IPS DF 19.7 (cell line): ENCODE results near the gene UBE4A.

Experiments
- DNase-seq: peaks from one replicate; pipeline ENCODE4 v3.0.0-alpha.2; 2013; ENCODE audit warnings: low read depth, low spot score

UBE4A gene, protein sequence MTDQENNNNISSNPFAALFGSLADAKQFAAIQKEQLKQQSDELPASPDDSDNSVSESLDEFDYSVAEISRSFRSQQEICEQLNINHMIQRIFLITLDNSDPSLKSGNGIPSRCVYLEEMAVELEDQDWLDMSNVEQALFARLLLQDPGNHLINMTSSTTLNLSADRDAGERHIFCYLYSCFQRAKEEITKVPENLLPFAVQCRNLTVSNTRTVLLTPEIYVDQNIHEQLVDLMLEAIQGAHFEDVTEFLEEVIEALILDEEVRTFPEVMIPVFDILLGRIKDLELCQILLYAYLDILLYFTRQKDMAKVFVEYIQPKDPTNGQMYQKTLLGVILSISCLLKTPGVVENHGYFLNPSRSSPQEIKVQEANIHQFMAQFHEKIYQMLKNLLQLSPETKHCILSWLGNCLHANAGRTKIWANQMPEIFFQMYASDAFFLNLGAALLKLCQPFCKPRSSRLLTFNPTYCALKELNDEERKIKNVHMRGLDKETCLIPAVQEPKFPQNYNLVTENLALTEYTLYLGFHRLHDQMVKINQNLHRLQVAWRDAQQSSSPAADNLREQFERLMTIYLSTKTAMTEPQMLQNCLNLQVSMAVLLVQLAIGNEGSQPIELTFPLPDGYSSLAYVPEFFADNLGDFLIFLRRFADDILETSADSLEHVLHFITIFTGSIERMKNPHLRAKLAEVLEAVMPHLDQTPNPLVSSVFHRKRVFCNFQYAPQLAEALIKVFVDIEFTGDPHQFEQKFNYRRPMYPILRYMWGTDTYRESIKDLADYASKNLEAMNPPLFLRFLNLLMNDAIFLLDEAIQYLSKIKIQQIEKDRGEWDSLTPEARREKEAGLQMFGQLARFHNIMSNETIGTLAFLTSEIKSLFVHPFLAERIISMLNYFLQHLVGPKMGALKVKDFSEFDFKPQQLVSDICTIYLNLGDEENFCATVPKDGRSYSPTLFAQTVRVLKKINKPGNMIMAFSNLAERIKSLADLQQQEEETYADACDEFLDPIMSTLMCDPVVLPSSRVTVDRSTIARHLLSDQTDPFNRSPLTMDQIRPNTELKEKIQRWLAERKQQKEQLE

DNA sequence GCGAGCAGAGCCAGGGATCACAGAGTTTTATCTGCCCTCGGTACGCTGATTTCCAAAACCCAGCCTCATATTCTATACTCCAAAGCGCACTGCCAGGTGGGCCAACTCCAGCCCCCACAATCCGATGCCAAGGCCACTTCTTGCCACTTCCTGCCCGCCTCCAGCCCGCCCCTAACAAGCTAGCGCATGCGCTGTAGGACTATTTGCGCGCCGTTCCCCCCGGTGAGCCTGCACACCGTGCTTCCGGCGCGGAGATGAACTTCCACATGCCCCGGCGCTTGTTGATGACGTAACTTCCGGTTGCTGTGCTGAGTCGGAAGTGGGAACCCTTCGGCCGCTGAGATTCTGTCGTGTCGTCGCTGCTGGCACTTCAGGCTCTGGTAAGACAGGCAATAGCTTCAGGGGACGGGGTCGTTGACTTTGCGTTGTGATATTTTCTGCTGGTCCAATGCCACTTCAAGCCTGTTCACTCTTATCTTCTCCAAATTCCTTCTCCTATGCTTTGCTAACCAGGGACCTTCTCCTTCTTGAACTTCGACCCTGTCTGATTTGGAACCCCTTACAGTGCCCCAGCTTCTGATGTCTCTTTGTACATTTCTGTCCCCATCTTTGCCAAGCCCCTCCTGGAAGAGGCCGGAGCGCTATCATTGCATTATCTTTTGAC, at the start of gene UBE4A:
Gene UBE4A, plus strand, starts transcription at position 306 of the 664 bp plus-strand sequence. CDS start 5,481 bp downstream, outside the sequence.
- peak; percentile 92 for DNase-seq

DNA sequence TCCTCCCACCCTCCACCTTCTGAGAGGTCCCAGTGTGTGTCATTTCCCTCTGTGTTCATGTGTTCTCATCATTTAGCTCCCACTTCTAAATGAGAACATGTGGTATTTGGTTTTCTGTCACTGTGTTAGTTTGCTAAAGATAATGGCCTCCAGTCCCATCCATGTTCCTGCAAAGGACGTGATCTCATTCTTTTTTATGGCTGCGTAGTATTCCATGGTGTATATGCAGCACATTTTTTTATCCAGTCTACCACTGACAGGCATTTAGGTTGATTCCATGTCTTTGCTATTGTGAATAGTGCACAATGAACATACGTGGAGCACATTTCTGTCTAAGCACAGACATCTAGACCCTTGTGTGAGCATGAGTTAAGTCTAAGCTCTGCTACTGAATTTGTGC, 49.1 kb upstream of the UBE4A start:
- no peak for DNase-seq

DNA sequence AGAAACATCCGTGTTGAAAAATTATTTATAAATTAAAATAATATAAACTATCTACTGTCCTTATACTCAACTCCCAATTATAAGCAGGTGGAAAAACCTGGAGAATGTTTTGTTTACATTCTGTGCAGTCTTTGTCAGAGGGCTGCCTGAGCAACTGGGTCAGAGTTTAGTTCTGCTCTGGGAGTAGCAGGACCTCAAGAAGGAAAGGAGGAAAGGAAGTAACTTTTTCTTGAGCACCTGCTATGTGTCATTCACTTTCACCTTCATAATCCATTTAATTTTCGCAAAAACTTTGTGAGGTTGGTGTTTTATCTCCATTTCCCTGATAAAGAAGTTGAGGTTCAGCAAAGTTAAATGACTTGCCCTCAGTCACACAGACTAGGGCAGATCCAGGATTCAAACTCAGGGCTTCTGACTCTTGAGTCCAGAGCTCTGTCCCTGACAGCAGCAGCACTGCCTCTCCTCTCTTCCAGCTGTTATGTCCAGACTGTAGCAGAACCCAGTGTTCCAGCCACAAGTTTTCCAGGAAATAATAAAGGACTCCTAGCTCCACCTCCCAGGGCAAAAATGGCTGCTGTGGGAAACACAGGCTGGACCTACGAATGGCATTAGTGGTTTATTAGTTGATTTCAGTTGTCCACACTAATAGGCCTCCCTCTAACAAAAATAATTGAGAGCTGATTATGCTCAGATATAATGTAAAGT, 48.5 kb upstream of the UBE4A start:
- no peak for DNase-seq

DNA sequence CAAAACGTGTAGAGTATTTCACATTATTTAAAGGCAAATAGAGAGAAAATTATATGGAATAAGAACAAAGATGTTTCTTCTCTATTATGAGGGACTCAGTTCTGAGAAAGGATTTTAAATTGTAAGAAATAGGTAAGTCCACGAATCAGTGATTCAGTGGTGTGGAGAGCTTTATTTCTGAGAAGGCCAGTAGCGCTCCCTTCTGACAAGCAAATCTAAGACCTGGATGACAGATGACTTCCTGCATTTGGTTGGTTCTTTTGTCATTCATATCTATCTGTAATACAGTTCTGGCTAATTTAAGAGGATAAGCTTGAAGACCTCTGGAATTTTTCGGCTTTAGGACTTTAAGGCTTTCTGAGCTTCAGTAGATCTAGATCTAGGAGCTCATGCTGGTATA, 47.9 kb upstream of the UBE4A start:
- DNase-seq: no peak

DNA sequence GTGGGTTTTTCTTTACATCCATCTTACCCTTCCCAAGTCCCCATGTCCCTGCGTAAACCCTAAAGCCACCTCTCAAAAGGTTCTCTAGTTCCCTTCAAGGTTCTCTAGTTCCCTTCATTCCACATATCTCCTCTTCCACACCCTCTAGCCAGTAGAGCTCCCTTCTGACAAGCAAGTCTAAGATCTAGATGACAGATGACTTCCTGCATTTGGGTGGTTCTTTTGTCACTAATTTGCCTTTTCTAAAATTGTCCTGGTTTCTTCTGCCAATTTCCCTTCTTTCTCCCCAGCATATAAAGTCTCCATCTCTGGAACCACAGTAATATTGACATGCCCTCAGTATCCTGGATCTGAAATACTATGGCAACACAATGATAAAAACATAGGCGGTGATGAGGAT, 47.1 kb upstream of the UBE4A start:
- DNase-seq: no peak

DNA sequence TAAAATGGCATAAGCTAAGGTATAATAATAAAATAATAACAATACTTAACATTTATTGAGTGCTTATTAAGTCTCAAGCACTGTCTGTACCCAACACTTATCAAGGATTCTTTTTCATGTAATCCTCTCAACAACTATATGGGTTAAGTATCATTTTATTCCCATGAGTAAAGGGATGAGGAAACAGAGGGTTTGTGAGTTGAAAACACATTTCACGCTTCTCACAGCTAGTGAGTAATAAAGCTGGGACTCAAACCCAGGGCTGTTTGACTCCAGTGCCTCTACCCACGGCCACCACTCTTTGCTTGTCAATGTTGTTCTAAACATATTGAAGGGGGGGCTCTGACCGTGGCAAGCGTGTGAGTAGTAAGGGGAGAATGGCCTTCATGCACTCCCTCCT, 46.2 kb upstream of the UBE4A start:
- DNase-seq: no peak

DNA sequence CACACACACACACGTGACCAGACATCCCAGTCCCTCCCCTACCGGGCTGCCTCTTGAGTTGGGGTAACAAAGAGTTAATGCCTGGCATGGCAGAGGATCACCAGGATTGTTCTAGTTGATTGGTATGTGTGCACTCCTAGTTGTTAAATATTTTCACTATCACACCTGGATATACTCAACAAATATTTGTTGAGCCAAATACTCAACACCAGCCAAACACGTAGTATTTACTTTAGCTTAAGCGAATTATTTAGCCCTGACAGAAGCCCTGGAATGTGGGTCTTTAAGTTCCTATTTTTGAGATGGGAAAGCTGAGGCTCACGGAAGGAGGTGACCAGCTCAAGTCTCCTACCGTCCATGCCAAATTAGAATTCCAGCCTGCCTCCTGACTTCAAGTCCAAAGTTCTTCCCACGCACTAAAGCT, 44.4 kb upstream of the UBE4A start:
- DNase-seq: no peak

DNA sequence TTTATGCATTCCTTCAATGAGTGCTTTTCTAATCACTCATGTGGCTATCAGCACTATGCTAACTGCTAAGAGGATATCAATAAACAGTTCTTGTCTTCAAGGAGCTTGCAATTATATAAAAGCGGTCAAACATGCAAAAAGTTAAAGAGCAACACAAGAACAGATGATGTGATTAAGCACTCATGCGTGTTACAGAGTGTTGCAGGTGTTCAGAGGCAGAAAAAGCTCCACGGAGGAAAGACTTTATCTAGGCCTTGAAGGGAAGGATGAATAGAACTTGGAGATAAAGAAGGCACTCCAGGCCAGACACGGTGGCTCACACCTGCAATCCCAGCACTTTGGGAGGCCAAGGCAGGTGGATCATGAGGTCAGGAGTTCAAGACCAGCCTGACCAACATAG, 41.3 kb upstream of the UBE4A start:
- DNase-seq: no peak

DNA sequence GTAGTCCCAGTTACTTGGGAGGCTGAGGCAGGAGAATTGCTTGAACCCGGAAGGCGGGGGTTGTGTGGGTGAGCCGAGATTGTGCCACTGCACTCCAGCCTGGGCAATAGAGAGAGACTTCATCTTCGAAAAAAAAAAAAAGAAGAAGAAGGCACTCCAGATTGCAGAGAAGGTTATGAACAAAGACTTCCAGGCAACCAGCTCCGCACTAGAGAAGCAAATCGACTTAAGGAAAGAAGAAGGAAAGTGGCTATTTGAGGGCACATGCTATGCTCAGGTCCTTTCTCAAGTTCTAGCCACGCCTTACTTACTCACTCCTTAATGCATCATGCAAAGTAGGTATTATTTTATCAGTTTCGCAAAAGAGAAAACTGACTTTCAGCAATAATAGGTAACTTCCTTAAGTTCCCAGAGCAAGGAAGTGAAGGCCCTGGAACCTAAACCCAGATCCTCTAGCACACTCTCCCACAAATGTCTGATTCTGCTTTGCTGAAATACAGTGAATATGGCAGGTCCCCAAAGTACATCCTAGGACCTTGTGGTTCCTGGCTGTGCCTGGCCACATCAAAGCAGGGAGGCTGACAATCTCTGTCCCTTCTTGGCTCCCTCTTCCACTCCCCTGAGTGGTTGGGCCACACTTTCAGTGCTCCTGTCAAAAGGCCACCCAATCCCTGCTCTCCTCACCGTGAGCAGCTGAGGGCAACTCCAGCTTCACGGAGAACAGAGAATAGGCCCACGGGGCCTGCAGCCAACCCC, 40.6 kb upstream of the UBE4A start:
- DNase-seq: no peak

DNA sequence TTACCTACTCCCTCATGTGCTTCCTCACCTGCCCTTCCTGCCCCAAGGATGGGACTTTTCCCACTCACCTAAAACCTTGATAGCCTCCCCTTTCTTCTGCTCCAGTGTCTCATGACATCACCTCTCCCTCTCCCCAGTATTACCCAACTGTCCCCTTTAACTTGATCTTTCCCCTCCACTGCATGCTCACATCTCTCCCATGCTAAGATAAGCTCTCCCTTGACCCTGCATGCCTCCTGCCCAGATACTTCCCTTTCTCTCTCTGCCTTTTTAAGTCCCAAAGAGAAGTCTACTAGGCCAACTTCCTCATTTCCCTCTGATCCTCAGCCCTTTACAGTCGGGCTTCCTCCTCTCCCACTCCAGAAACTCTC, 40.1 kb upstream of the UBE4A start:
- no peak for DNase-seq

DNA sequence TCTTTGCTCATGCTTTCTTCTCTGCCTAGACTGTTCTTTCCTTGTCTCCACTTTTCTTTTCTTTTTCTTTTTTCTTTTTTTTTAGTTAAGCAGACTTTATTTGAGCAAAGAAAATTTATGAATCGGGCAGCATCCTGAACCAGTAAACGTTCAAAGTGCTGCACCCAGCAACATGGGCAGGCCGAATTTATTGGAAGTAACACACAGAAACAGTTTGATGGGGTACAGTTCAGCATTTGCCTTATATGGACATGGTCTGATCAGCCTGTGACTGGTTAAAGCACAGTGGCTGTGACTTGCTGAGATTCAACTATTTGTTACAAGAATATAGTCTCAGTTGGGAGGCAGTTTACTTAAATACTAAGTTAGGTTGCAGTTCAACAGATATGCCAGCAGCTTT, 38.9 kb upstream of the UBE4A start:
- DNase-seq: no peak

DNA sequence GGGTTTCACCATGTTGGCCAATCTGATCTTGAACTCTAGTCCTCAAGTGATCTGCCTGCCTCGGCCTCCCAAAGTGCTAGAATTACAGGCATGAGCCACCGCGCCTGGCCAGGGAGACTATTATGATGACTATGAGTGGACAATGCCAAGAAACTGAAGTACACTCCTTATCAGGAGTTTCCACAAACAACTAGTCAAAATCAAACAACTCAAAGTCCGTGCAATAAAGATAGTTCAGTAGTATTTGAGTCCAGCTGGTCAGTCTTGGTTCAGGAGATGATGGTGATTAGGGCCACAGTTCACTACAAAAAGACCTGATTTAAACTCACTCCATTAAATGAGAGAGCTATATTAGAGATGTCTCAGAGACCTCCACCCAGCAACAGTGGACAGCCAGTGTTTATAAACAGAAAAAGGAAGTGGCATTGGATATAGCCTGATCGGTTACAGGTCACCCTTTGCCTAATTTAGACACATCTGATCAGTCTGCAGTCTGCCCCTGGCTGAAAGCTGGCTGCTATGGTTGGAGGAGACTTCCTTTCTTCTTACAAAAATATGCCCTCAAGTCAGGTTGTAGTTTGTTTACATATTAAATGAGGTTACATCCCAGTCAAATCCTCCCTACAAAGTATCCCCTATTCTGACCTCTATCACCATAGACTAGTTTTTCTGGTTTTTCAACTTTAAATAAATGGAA, 37.9 kb upstream of the UBE4A start:
- no peak for DNase-seq

DNA sequence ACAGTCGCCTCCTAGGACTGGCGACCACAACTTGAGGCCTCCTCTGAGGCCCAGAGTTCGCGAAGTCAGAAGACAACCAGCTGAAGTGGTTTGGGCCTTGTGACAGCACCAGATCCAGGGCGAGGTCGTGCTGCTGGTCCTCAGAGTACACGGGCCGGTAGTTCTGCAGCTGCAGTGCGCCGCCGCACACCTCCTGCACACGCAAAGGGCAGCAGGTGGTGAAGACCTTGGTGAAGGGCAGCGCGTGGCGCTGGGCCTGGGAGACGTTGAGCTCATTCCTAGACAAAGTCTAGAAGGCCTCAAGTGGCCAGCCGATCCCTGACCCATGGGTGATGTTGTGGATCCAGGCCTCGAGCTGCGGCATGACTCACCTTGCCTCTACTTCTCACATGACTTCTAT, 36.7 kb upstream of the UBE4A start:
- DNase-seq: no peak

DNA sequence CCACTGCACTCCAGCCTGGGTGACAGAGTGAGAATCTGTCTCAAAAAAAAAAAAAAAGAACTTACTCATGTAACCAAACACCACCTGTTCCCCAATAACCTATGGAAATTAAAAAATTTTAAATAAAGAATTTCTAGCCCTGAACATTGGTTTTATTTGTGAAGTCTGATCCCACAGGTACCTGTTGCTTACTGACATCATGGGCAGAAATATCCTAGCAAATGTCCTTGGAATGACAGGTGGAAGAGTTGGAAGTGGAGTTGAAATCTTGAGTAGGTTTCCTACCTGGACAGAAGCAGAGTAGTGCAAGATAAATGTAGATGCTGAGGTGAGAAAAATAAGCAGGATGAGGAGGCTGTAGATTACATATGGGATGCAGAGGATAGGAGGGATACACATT, 34.1 kb upstream of the UBE4A start:
- DNase-seq: no peak

DNA sequence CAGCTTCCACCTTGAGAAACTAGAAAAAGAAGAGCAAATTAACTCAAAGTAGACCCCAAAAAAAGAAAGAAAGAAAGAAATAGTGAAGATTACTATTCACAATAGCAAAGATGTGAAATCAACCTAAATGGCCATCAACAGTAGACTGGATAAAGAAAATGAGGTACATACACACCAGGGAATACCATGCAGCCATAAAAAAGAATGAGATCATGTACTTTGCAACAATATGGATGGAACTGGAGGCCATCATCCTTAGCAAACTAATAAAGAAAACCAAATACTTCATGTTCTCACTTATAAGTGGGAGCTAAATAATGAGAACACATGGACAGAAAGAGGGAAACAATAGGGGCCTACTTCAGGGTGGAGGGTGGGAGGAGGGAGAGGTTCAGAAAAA, 30.7 kb upstream of the UBE4A start:
- no peak for DNase-seq

DNA sequence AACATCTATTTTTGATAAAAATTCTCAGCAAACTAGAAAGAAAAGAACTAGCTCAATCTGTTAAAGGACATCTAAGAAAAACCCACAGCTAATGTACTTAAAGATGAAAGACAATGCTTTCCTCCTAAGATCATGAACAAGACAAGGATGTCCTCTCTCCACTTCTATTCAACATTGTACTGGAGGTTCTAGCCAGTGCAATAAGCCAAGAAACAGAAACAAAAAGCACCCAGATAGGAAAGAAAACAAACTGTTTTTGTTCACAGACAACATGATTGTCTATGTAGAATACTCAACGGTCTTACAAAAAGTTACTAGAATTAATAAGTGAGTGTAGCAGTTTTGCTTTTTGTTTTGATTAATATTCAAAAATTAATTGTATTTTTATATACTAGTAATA, 24.7 kb upstream of the UBE4A start:
- no peak for DNase-seq

DNA sequence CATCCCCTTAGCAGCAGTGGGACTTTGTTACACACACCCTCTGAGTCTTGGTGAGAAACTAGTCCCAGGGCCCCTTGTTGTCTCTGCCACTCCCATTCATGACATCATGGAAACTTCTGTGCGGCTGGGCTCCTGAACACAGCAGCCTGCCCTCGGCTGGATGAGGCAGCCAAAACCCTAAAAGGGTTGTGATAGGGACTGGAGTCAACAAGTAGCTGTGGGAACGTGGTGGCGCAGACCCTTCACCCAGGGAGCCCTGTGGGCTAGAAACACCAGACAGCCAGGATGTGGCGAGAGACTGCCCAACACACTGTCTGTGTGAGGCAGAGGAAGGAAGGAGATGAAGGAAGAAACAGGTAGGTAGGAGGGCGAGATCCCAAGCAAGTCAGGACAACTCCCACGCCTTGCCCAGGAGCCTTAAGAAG, 20.8 kb upstream of the UBE4A start:
- no peak for DNase-seq

DNA sequence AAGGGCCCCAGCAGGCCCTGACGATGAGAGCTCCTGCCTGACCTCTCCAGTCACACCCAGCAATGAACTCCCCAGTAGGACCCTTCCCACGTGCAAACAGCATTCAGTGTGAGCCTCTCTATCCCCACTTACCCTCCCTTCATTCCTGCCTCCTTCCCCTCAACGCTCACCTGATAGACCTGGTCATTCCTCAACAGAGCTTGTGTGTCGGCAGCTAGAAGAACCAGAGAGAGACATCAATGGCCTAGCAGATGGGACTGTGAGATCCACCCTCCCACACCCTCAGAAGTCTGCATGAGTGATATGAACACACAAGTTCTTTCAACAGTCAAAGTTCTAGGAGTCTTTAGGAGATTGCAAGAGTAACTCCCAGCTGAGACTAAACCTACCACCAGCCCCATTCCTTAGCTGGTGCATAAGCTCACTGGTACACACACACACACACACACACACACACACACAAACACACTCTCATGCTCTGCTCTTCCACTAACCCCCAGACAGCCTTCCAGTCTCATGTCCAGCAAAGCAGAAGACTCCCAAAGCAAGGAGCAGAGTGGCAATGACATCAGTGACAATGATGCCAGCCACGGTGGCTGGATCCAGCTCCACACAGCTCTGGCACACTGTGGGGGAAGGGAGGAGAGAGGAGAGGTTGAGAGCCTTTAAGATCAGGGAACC, 20.0 kb upstream of the UBE4A start:
- no peak for DNase-seq

DNA sequence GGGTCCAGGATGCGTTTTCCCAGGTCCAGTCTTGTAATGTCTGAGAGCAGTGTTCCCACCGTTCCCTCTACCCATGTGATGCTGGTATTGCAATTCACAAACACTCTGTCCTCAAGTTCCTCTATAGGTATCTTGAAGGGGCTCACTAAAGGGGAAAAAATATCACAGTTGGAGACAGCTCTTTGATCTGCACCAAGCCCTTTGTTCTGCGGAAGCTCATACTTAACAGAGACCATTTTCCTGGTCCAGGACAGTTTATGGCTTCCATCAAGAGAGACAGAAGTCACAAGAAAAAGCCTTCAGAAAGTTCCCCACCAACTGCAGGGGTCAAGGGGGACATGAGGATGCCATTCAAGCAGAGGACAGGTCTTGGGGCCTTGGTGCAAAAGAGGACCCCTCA, 19.0 kb upstream of the UBE4A start:
- no peak for DNase-seq
